ENCODE data around the gene KSR2. TPM values are rescaled to one million over a fixed set of nuclear protein-coding genes. Genes with fewer than 3 reads are reported as not detected.

KSR2 gene
- total RNA-seq, 1 donor from 2014 or later = 1.4 TPM

GRCh38 chr12:117412465-117413188 lies 556.2 kb downstream of the KSR2 start:
- Histone ChIP-seq H3K4me1 (peaks cover 10% of the 10 kb centered on the region), H3K27ac (no peak overlapping the region), H3K9me3 (no peaks in the 10 kb centered on the region), H3K36me3 (no peaks in the 10 kb centered on the region), H3K27me3 (no peaks in the 10 kb centered on the region), H3K4me3 (no peak overlapping the region)
- TF ChIP-seq, protein P1, sequence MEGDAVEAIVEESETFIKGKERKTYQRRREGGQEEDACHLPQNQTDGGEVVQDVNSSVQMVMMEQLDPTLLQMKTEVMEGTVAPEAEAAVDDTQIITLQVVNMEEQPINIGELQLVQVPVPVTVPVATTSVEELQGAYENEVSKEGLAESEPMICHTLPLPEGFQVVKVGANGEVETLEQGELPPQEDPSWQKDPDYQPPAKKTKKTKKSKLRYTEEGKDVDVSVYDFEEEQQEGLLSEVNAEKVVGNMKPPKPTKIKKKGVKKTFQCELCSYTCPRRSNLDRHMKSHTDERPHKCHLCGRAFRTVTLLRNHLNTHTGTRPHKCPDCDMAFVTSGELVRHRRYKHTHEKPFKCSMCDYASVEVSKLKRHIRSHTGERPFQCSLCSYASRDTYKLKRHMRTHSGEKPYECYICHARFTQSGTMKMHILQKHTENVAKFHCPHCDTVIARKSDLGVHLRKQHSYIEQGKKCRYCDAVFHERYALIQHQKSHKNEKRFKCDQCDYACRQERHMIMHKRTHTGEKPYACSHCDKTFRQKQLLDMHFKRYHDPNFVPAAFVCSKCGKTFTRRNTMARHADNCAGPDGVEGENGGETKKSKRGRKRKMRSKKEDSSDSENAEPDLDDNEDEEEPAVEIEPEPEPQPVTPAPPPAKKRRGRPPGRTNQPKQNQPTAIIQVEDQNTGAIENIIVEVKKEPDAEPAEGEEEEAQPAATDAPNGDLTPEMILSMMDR (IDR thresholded peaks at IDR 0.05) = no peak
- intact Hi-C loops (cut with DNase I) = no loop called here
- DNase-seq (peak; percentile 36), ATAC-seq (no peak)

- H3K27me3 ChIP-seq = no peaks in the 10 kb centered on the region
- peaks cover 10% of the 10 kb centered on the region for H3K4me1 ChIP-seq
- H3K9me3 ChIP-seq = no peaks in the 10 kb centered on the region
- H3K36me3 ChIP-seq = no peaks in the 10 kb centered on the region
- no peak for ATAC-seq
- no peak overlapping the region for H3K4me3 ChIP-seq
- no peak overlapping the region for H3K27ac ChIP-seq
- intact Hi-C loops (cut with DNase I) = no loop called here
- no peak for DNase-seq
- TF ChIP-seq, protein P1 (IDR thresholded peaks at IDR 0.05) = no peak
Observed at GRCh38 chr12:117409286-117409685, 559.5 kb downstream of the KSR2 start.

DNA sequence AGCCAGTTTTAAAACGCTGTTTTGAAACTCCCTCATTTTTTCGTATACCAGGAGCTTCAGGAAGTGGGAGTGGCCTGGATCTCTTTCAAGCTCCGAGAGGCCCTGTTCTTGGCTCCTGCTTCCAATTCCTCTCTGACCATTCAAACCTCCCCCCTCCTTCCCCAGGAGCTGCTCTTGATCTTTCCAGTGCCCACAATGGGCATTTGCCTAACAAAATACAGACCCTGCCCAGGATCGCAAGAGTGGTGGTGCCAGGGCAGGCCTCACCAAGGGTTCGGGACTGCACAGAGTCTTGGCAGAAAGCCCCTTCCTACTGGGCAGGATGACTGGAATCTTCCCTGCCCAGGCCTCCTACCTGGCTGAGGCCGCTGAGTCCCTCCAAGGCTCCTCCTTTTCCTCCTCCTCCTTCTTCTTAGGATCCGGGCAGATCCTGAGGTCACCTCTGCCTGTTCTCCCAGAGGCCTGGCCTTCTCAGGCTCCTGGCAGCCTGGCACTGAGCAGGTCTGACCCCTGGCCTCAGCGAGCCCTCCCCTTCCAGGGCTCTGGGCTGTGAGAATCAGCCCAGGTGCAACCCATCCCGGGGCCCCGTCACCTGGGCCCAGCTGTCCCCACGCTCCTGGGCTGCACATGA lies 560.5 kb downstream of the KSR2 start:
- Histone ChIP-seq H3K9me3 (no peaks in the 10 kb centered on the region), H3K27ac (peak overlapping the region; percentile 26), H3K36me3 (no peaks in the 10 kb centered on the region), H3K4me1 (peaks cover 10% of the 10 kb centered on the region), H3K27me3 (no peaks in the 10 kb centered on the region), H3K4me3 (no peak overlapping the region)
- intact Hi-C loops (cut with DNase I) = no loop called here
- TF ChIP-seq, protein P1 (IDR thresholded peaks at IDR 0.05) = no peak
- peak; percentile 90 for ATAC-seq
- peak; percentile 70 for DNase-seq

DNA sequence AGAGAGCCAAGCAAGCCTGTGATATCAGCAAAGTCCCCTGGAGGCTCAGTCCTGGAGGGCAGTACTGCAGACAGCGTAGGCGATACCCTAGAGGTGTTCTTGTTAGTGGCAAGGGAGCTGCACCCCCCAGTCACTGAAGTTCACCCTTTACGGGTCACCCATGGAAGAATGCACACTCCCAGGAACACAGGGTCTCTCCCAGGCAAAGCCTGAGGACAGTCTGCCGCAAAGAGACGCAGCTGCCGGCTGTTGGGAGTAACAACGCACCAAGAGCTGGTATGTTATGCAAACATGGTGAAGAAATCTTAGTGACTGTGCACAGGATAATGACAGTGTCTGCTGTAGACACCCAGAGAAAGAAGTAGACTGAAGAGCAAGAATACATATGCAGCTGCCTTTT lies 563.9 kb downstream of the KSR2 start:
- no peaks in the 10 kb centered on the region for H3K27me3 ChIP-seq
- no peaks in the 10 kb centered on the region for H3K9me3 ChIP-seq
- TF ChIP-seq, protein P1 (IDR thresholded peaks at IDR 0.05) = no peak
- H3K4me1 ChIP-seq = peaks cover 10% of the 10 kb centered on the region
- DNase-seq (no peak), ATAC-seq (no peak)
- no peaks in the 10 kb centered on the region for H3K36me3 ChIP-seq
- intact Hi-C loops (cut with DNase I) = no loop called here
- no peak overlapping the region for H3K4me3 ChIP-seq
- no peak overlapping the region for H3K27ac ChIP-seq

DNA sequence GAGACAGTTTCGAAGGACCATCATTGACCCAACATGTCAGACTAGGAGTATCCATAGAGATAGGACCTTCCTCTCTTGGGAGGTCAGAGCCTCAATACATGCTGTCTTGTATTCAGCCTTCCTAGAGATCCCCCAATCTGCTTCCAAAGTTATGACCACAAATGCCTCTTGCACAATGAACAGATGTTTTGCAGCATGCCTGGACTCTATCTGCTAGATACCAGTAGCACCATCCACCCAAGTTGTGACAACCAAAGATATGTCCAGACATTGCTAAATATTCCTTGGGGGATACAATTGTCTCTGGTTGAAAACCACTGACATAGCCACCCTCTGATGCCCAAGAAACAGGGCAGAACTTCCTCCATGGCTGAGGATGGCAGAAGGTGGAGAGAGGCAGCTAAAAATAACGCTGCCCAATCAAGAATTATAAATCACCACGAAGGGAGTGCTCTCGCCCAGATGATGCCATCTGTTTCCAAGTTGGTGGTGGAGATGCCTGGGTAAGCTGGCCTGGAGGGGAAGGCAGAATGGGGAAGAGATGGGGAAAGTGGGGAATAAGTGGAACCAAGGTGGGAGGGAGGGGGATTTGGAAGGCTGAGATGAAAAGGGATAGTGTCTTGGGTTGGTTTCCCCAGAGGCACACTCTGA lies 564.5 kb downstream of the KSR2 start:
- Histone ChIP-seq H3K36me3 (no peaks in the 10 kb centered on the region), H3K4me1 (peaks cover 10% of the 10 kb centered on the region), H3K4me3 (no peak overlapping the region), H3K27ac (no peak overlapping the region), H3K9me3 (no peaks in the 10 kb centered on the region), H3K27me3 (no peaks in the 10 kb centered on the region)
- intact Hi-C loops (cut with DNase I) = no loop called here
- ATAC-seq = no peak
- no peak for DNase-seq
- TF ChIP-seq, protein P1 (IDR thresholded peaks at IDR 0.05) = no peak

All from upper lobe of right lung (tissue), 1 donor.